Suprapubic skin (tissue), 3 donors: ENCODE results near the gene LRRC26.

Source experiments
- EP300 ChIP-seq: sonication (generic); formaldehyde crosslinking; IDR thresholded peaks from one replicate; pipeline ENCODE4 v1.6.1; 2017; ENCODE audit warnings: antibody characterized with exemption
- POLR2A ChIP-seq, 2 donors: fragments of 450-650 bp; IDR thresholded peaks; one replicate each; pipeline ENCODE4 v1.6.1; 2017; ENCODE audit warnings: antibody characterized with exemption in 2 of 2, mild to moderate bottlenecking in 2 of 2, moderate library complexity in 2 of 2
- TF ChIP-seq, protein P1 (sequence below), 2 donors: fragments of 200-600 bp in 1 of 2; fragments of 450-650 bp in 1 of 2; sonication (generic) in 1 of 2; IDR thresholded peaks; one replicate each; pipeline ENCODE4 v1.5.1; 2016 to 2019; ENCODE audit warnings: antibody characterized with exemption in 2 of 2, mild to moderate bottlenecking in 1 of 2, moderate library complexity in 1 of 2

DNA sequence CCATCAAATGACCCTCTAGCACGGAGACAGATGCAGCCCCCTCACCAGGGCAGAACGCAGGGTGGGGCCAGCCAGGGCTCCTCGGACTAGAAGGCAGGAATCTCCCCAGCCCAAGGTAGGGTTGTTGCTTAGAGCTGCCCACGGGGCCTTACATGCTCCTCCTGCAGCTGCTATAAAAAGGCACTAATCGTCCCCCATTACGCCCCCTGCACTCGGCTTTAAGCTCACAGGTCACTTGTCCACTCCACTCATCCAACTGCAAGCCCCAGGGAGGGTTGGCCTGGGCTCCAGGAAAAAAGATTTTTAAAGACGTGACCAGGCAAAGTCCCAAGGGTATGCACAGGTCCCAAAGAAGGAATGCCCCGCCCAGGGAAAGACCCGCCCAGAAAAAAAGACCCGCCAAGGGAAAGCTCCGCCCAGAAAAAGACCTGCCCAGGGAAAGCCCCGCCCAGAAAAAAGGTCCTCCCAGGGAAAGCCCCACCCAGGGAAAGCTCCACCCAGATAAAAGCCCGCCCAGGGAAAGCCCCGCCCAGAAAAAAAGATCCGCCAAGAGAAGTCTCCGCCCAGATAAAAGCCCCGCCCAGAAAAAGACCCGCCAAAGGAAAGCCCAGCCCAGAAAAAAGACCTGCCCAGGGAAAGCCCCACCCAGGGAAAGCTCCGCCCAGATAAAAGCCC, 19.8 kb downstream of the LRRC26 start:
- TF ChIP-seq, protein P1, sequence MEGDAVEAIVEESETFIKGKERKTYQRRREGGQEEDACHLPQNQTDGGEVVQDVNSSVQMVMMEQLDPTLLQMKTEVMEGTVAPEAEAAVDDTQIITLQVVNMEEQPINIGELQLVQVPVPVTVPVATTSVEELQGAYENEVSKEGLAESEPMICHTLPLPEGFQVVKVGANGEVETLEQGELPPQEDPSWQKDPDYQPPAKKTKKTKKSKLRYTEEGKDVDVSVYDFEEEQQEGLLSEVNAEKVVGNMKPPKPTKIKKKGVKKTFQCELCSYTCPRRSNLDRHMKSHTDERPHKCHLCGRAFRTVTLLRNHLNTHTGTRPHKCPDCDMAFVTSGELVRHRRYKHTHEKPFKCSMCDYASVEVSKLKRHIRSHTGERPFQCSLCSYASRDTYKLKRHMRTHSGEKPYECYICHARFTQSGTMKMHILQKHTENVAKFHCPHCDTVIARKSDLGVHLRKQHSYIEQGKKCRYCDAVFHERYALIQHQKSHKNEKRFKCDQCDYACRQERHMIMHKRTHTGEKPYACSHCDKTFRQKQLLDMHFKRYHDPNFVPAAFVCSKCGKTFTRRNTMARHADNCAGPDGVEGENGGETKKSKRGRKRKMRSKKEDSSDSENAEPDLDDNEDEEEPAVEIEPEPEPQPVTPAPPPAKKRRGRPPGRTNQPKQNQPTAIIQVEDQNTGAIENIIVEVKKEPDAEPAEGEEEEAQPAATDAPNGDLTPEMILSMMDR (IDR thresholded peaks at IDR 0.05), result no peak
- TF ChIP-seq EP300 (no peak), POLR2A (IDR thresholded peaks at IDR 0.05) (no peak)
